ENCODE measurements around the gene B4GALNT3. TPM values are rescaled to one million over a fixed set of nuclear protein-coding genes. Genes with fewer than 3 reads are reported as not detected.

The B4GALNT3 gene
- total RNA-seq, 1 donor from 2014 or later: 43.4 TPM

- no peak for TF ChIP-seq CTCF (IDR thresholded peaks at IDR 0.05; ENCODE audit: borderline replicate concordance)
- peak overlapping the region; percentile 33 for H3K4me3 ChIP-seq
- H3K36me3 ChIP-seq: peaks cover 4% of the 10 kb centered on the region
- peaks cover 8% of the 10 kb centered on the region for H3K9me3 ChIP-seq (replicated peaks)
- no peaks in the 10 kb centered on the region for H3K27me3 ChIP-seq (ENCODE audit: low read depth)
- no peak for DNase-seq
- intact Hi-C loops (cut with micrococcal nuclease): no loop called here
- H3K4me1 ChIP-seq: peaks cover 37% of the 10 kb centered on the region
- peak overlapping the region; percentile 94 for H3K27ac ChIP-seq (replicated peaks)
Measured at GRCh38 chr12:592024-592505, 132.3 kb downstream of the B4GALNT3 start.

- H3K27ac ChIP-seq (replicated peaks): peak overlapping the region; percentile 94
- intact Hi-C loops (cut with micrococcal nuclease): no loop called here
- H3K27me3 ChIP-seq (ENCODE audit: low read depth): no peaks in the 10 kb centered on the region
- peaks cover 5% of the 10 kb centered on the region for H3K9me3 ChIP-seq (replicated peaks)
- H3K4me1 ChIP-seq: peaks cover 47% of the 10 kb centered on the region
- H3K4me3 ChIP-seq: no peak overlapping the region
- no peak for TF ChIP-seq CTCF (IDR thresholded peaks at IDR 0.05; ENCODE audit: borderline replicate concordance)
- peaks cover 2% of the 10 kb centered on the region for H3K36me3 ChIP-seq
- no peak for DNase-seq
Measured at GRCh38 chr12:593396-594270, 133.9 kb downstream of the B4GALNT3 start.

- no peak for DNase-seq
- no peaks in the 10 kb centered on the region for H3K36me3 ChIP-seq
- H3K4me3 ChIP-seq: no peak overlapping the region
- H3K9me3 ChIP-seq (replicated peaks): no peaks in the 10 kb centered on the region
- no peaks in the 10 kb centered on the region for H3K27me3 ChIP-seq (ENCODE audit: low read depth)
- H3K27ac ChIP-seq (replicated peaks): no peak overlapping the region
- TF ChIP-seq CTCF (IDR thresholded peaks at IDR 0.05; ENCODE audit: borderline replicate concordance): no peak
- H3K4me1 ChIP-seq: peaks cover 26% of the 10 kb centered on the region
- intact Hi-C loops (cut with micrococcal nuclease): no loop called here
Measured at GRCh38 chr12:597926-598568, 138.3 kb downstream of the B4GALNT3 start.

GRCh38 chr12:599756-600155 is 140.0 kb downstream of the B4GALNT3 start:
- no peaks in the 10 kb centered on the region for H3K9me3 ChIP-seq (replicated peaks)
- H3K27me3 ChIP-seq (ENCODE audit: low read depth): no peaks in the 10 kb centered on the region
- H3K27ac ChIP-seq (replicated peaks): no peak overlapping the region
- no peak overlapping the region for H3K4me3 ChIP-seq
- no peaks in the 10 kb centered on the region for H3K36me3 ChIP-seq
- peaks cover 21% of the 10 kb centered on the region for H3K4me1 ChIP-seq
- no peak for TF ChIP-seq CTCF (IDR thresholded peaks at IDR 0.05; ENCODE audit: borderline replicate concordance)
- DNase-seq: no peak
- intact Hi-C loops (cut with micrococcal nuclease): no loop called here

GRCh38 chr12:601976-602699 is 142.4 kb downstream of the B4GALNT3 start:
- Histone ChIP-seq H3K4me3 (no peak overlapping the region), H3K36me3 (no peaks in the 10 kb centered on the region), H3K9me3 (replicated peaks) (no peaks in the 10 kb centered on the region), H3K27me3 (ENCODE audit: low read depth) (no peaks in the 10 kb centered on the region), H3K27ac (replicated peaks) (no peak overlapping the region), H3K4me1 (peaks cover 37% of the 10 kb centered on the region)
- intact Hi-C loops (cut with micrococcal nuclease): no loop called here
- DNase-seq: no peak
- no peak for TF ChIP-seq CTCF (IDR thresholded peaks at IDR 0.05; ENCODE audit: borderline replicate concordance)
